ENCODE results near the gene TKTL2.
"Not testable (repeated sequence)": the region's sequence is repeated elsewhere in the genome, so short reads cannot be mapped to it uniquely, and the experiment has no call there.

The TKTL2 gene

GRCh38 chr4:163473576-163473975 lies at the start of gene TKTL2:
Gene TKTL2, minus strand, starts transcription at chr4:163473754. Its CDS starts 20 bp downstream, at chr4:163473734.
- DNase-seq, result no peak

GRCh38 chr4:163515198-163515597 lies 41.6 kb upstream of the TKTL2 start:
- DNase-seq, result no peak

GRCh38 chr4:163505374-163505773 lies 31.8 kb upstream of the TKTL2 start:
- DNase-seq, result no peak

- DNase-seq, result no peak
Observed at GRCh38 chr4:163500586-163500985, 27.0 kb upstream of the TKTL2 start.

- DNase-seq, result no peak
Observed at GRCh38 chr4:163495900-163496299, 22.3 kb upstream of the TKTL2 start.

GRCh38 chr4:163494360-163495241 lies 21.0 kb upstream of the TKTL2 start, which contains the start of gene TMA16:
Gene TMA16, plus strand, starts transcription at chr4:163494690. Its CDS starts 112 bp downstream, at chr4:163494802.
- DNase-seq, result peak; percentile 86

GRCh38 chr4:163493643-163494359 lies 20.2 kb upstream of the TKTL2 start:
- DNase-seq, result peak; percentile 46

GRCh38 chr4:163492951-163493504 lies 19.5 kb upstream of the TKTL2 start:
- no peak for DNase-seq

- DNase-seq, result no peak
Observed at GRCh38 chr4:163489929-163490328, 16.4 kb upstream of the TKTL2 start.

GRCh38 chr4:163486321-163486720 lies 12.8 kb upstream of the TKTL2 start:
- DNase-seq, result no peak

GRCh38 chr4:163485589-163485988 lies 12.0 kb upstream of the TKTL2 start:
- no peak for DNase-seq

- no peak for DNase-seq
Observed at GRCh38 chr4:163484906-163485305, 11.4 kb upstream of the TKTL2 start.

- no peak for DNase-seq
Observed at GRCh38 chr4:163482190-163482589, 8.6 kb upstream of the TKTL2 start.

- DNase-seq, result no peak
Observed at GRCh38 chr4:163476761-163477438, 3.3 kb upstream of the TKTL2 start.

- DNase-seq, result no peak
Observed at GRCh38 chr4:163474027-163474426, 473 bp upstream of the TKTL2 start.

GRCh38 chr4:163473130-163473529 lies 424 bp downstream of the TKTL2 start:
- DNase-seq, result no peak

- DNase-seq, result no peak
Observed at GRCh38 chr4:163470391-163470790, 3.2 kb downstream of the TKTL2 start.

- no peak for DNase-seq
Observed at GRCh38 chr4:163467082-163467770, 6.3 kb downstream of the TKTL2 start.

- DNase-seq, result no peak
Observed at GRCh38 chr4:163462556-163462955, 11.0 kb downstream of the TKTL2 start.

GRCh38 chr4:163448540-163449203 lies 24.9 kb downstream of the TKTL2 start:
- DNase-seq, result no peak

- no peak for DNase-seq
Observed at GRCh38 chr4:163447481-163447880, 26.1 kb downstream of the TKTL2 start.

- not testable (repeated sequence) for DNase-seq
Observed at GRCh38 chr4:163447023-163447422, 26.5 kb downstream of the TKTL2 start.

Data from GF-D8 (cell line).